NCI-H1436 (cell line): Measurements from ENCODE around the gene KAT2B.
"Not testable (repeated sequence)": the region's sequence is repeated elsewhere in the genome, so short reads cannot be mapped to it uniquely, and the experiment has no call there.

Experiments
- DNase-seq: peaks from one replicate; lab custom pipeline; 2025; lab: John Stamatoyannopoulos, UW

Gene KAT2B

DNA sequence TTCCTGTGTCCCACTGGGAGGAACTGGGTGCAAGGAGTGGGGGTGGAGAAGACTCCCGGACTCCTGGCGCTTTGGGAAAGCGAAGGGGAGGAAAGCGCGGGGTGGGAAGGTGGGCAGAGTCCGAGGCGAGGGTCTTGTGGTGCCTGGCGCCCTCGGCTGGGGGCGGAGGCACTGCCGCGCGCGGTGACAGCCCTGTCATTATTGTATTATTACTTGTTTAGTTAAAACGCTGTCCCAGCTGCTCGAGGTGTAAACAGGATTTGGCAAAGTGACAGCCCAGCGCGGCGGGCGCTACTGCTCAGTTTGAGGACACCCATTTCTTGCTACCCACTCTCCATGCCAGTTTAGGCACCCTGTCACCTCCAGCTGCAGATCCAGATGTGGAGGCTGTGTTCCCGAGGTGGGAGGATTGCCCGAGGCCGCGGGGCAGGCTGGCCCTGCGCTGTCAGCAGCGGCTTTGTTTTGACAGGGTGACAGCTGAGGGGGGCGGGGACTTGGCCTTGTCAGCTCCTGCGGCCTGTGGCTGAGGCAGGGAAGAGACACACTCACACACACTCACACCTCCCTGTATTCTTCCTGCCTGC, 1.0 kb downstream of the KAT2B start:
- no peak for DNase-seq

DNA sequence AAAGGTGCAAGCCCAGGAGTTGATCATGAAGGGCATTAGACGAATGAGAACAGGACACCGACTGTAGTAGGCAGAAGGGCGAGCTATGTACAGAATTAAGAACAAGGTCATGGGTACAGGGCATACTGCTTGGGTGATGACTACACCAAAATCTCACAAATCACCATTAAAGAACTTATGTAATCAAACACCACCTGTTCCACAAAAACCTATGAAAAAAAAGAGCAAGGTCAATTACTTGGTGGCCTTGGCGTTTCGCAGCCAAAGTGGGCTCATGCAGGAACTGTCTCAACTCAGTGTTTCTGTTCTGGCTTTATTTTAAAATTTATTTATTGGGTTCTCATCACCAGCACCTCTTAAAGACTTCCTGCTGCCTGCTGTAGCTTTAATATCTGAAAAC, 2.1 kb downstream of the KAT2B start:
- DNase-seq = no peak

DNA sequence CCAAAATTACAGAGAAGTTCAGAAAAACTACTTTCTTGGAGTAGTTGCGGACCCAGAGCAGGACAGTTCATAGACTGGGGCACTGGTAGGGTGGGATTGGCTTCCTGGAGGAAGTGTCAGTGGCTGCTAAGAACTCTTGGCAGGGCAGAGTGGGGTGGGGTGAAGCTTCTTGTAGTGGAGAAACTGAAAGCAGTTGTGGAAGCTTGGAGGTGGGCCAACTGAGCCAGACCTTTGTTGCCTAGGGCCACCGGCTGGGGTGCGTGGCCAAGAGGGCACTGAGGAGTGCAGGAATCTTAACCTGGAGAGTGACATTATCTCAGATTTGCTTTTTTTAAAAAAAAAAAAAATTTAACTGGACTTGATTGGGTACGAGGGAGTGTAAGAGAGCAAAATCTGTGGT, 3.1 kb downstream of the KAT2B start:
- no peak for DNase-seq

DNA sequence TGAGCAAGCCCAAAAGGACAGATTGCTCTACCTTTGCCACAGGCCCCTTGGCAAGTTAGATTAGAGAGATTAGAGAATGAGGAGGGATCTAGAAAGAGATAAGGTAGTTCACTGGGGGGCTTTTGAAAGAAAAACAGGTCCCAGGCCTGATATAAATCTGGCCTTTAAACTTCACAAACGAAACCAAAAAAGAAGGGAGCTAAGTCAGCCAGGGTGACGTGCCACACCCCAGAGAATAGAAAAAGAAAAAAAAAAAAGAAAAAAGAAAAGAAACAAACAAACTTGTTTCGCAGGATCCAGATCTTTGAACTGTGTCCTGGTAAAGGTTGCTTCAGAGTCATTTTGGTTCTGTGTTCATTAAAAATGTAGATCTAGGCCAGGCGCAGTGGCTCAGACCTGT, 3.6 kb downstream of the KAT2B start:
- DNase-seq = no peak

DNA sequence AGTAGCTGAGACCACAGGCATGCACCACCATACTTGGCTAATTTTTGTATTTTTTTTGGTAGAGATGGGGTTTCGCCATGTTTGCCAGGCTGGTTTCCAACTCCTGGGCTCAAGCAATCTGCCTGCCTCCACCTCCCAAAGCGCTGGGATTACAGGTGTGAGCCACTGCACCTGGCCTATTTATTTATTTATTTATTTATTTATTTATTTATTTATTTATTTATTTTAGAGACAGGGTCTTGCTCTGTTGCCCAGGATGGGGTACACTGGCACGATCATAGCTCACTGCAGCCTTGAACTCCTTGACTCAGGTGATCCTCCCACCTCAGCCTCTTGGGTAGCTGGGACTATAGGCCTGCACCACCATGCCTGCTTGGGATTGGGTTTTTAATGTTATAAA, 4.9 kb downstream of the KAT2B start:
- not testable (repeated sequence) for DNase-seq

DNA sequence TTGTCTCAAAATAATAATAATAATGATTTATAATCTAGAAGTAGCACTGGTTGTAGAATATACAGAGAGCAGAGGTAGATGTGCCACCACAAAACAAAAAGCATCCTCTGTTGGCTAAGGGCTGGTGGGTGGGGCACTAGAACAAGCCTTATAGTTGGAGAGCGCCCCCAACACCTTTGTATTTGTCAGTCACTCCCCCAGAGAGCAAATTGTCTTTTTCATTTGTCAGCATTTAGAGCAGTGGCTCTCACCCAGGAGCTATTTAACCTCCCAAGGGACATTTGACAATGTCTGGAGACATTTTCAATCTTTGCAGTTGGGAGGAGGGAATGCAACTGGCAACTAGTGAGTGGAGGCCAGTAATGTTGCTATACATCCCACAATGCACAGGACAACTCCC, 6.3 kb downstream of the KAT2B start:
- DNase-seq = peak; percentile 5

DNA sequence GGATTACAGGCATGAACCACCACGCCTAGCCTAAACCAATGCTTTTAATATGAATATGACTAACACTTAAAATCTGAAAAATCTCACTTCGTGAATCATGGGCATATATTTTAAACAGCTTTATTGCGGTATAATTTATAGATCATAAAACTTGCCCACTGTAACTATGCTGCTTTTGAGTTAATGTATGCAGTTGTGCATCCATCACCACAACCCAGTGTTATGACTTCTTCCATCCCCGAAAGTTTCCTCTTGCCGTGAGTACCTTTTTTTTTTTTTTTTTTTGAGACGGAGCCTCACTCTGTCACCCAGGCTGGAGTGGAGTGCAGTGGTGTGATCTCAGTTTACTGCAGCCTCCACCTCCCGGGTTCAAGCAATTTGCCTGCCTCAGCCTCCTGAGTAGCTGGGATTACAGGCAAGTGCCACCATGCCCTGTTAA, 7.1 kb downstream of the KAT2B start:
- DNase-seq = no peak

DNA sequence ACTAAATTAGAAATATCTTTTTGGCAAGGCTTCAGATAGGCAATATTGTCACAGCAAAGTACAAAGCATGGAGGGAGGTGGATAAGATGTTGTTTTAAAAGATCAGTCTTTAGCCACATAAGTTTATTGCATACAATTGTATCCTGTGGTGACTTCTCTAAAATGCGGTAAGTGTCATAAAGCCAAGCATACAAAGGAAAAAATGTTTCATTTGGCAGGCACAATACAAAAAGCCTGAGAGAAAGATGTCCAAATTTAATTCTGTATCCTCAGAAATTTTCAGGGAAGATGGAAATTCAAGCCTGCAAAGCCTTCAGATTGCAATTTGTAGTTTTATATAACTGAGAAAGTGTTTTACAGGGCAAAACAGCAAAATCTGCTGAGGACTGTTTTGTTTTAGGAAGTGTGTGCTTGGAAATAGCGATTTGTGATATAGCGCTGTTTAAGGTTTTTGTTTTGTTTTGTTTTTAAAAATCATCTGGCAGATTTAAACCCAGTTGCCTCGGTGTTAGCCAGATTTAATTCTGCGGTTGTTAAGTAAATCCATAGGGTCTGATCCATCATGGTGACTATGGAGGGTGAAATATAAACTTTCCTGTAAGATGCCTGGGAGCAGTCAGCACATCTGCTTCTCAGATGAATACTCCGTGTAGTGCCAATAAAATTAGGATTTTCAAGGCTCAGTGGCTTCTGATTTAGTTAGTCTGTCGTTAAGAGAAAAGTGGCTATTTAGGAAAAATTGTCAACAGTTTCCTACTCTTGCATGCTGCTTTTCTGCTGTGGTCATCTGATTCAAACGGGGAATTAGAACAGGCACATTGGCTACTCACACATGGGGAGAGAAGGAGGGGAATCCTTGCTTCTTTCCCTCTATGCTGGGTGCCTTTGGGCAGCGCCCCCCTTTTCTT, 8.0 kb downstream of the KAT2B start:
- DNase-seq = no peak

DNA sequence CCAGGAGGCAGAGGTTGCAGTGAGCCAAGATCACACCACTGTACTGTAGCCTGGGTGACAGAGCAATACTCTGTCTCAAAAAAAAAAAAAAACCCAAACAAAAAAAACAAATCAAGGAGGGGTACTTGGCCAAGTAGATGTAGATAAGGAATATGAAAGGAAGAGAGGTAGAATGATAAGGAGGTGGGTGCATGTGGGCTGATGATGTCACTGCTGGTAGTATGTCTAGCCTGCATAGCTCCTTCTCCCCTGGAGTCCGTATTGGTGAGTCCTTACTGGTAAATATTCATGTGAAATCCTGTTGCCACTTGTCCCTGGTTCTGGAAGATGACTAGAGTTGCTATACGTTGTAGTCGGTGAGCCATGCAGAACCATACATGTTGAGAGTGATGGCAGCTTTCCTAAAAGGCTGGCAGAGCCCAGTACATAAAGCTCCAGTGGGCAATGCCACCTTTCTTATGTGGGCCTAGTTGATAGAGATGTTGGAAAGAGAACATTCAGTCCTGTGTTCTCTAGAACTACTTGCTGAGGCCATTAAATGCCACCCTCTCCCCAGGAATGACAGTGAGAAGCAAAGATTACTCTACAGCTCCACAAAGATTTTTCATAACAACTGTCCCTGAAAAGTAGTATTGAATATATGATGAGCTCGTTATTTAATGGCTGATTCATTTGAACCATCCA, 11.0 kb downstream of the KAT2B start:
- no peak for DNase-seq

DNA sequence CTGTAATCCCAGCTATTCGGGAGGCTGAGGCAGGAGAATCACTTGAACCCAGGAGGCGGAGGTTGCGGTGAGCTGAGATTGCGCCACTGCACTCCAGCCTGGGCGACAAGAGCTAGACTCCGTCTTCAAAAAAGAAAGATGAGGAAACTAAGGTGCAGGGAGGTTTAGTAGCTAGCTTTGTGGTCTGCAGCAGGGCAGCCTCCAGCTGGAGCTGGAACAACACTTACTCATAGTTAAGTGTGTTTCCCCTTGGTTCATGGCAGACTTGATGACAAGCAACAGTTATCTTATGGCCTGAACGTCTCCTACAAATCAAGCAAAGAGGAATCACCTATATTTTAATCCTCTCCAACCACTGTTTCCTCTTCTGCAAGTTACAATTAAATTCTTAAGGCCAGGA, 12.6 kb downstream of the KAT2B start:
- DNase-seq = no peak

DNA sequence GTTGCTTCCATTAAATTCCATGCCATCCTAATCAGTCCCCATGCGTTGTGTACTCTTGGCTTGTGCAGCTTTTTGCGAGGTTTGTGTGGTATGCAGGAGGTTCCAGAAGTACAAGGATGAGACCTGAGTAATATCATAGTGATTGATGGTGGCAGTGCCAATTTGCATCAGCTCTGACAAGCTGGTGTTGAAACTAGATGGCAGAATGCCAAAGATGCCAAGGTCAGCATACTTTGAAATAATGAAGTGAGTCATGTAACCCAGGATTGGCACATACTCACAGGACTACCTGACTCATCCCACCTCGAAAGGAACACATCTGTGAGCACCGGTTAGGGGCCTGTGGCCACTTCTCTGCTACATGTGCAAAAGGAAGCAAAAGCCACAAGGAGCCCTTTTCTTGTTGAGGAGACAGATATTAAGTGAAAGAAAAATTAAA, 14.3 kb downstream of the KAT2B start:
- no peak for DNase-seq

DNA sequence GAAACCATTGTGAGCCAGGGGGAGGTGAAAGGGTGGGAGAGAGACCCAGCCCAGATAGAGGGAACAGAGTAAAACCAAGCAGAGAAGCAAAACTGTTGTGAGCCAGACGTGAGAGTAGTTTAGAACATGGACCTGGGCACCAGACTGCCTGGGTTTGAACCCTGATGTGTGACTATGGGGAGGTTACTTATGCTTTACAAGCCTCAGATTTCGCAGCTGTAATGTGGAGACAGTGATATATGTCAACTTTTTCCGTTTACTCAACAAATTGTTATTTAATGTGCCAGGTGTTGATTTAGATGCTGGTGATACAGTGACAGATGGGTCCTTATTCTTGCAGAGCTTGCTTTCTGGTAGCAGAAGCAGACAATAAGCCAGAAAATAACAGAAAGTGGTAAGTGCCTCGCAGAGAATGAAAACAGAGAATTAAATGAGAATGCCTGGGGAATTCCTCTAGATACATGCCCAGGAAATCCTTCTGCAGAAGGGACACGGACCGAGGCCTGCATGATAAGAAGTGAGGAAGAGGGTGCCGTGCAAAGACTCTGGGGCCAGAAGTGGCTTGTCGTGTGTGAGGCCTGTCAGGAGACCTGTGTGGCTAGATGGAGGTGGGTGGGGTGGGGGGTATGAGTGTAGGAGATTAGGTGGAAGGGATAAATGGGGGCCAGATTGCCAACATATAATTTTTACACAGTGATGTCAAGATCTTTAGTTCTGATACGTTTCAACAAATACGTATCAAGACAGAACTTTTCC, 15.0 kb downstream of the KAT2B start:
- DNase-seq = no peak

DNA sequence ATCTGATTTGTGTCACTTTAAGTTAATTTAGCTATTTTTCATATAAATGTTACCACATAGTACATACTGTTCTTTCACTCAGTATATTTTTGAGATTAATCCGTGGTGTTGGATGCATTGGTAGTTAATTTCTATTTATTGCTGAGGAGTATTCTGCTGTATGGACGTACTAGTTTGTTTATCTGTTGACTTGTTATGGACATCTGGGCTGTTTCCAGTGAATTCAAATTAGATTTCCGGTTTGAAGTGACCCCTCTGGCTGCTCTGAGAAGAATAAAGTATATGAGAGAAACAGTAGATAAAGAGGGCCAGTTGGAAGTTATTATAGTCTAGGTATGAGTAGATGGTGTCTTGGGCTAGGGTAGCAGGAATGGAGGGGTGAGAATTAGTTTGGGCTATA, 15.6 kb downstream of the KAT2B start:
- DNase-seq = no peak

DNA sequence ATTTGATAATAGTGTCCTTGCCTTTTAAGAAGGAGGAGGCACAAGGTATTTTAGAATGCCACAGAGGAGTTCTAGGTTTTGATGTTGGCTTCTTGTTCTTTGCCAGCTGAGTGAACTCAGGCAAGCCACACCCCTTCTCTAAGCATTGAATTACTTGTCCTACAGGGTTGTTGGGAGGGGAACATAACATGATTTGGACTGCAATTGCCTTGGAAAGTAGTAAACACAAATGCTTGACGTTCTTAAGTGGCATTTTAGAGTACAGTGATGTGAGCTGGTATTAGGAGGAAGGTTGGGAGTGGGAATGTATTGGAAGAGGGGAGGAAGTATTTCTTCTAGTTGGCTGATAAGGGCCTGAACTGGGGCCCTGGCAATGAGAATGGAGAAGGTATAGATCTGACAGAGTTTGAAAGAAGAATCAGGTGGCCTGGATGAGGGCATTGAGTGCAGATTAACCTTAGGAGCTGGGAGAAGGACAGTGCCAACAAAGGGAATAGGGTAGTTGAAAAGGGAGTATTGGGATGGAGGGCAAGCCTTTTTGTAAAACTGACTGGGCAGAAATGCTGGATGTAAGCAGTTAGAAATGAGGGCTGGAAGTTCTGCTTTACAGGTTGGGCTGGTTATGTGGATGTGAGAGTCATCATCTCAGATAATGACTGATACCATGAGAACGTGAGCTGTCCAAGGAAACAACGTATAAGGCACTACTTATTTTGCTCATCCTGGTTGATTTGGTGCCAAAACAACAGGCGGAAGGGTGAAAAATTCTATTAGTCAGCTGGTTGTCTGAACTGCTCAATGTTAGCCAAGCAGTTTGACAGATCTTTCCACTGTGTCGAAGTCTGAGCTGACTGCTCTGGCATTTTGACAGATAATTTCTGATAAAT, 16.7 kb downstream of the KAT2B start:
- no peak for DNase-seq

DNA sequence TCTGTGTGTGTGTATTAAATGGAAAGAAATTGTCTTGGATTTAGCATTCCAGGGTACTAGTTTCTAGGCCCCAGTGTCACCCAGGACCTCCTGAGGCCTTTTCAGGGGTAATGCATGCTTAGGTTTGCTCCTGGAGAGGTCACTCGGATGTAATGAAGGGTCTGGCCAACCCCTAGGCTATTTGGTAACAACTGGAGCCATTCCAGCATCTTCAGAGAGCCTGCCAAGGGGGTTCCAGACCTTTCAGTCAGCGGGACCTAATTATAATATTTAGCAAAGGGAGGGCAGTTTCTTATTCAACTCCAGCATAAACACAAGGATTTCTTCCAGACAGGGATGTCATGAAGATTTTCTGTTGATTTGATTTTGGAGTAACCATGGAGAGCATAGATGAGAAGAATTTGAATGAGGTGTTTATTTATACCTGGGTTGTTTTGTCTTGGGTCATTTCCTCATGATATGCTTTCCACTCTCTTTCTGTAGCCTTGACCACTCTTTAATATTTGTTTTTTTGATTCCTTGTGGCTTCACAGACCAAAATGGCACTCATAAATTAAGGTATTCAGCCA, 17.4 kb downstream of the KAT2B start:
- DNase-seq = no peak

DNA sequence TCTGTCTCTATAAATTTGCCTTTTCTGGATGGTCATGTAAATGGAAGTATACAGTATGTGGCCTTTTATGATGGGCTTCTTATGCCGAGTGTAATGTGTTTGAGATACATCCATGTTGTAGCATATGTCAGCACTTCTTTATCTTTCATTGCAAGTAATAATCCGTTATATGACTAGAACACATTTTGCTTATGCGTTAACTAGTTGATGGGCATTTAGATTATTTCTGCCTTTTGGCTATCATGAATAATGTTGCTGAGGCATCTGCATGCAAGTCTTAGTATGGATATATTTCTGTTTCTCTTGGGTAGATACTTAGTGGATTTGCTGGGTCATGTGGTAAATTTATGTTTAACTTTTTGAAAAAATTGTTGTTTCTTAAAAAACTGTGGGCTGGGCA, 19.7 kb downstream of the KAT2B start:
- no peak for DNase-seq

DNA sequence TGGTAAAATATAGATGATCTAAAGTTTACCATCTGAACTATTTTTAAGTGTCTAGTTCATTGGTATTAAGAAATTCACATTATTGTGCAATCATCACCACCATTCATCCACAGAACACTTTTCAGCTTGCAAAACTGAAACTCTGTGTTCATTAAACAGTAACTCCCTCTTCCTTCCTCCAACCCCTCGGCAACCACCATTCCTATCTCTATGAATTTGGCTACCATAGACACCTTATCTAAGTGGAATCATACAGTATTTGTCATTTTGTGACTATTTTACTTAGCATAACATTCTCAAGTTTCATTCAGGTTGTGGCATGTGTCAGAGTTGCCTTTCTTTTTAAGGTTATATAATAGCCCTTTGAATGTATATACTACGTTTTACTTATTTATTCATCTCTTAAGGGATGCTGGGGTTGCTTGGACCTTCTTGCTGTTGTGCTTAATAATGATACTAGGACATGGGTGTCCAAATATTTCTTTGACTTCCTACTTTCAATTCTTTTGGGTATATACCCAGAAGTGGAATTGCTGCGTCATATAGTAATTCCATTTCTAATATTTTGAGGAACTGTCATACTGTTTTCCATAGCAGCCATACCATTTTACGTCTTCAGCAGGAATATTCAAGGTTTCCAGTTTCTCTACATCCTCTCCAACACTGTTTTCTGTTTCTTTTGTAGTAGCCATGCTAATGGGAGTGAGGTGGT, 20.9 kb downstream of the KAT2B start:
- DNase-seq = no peak

DNA sequence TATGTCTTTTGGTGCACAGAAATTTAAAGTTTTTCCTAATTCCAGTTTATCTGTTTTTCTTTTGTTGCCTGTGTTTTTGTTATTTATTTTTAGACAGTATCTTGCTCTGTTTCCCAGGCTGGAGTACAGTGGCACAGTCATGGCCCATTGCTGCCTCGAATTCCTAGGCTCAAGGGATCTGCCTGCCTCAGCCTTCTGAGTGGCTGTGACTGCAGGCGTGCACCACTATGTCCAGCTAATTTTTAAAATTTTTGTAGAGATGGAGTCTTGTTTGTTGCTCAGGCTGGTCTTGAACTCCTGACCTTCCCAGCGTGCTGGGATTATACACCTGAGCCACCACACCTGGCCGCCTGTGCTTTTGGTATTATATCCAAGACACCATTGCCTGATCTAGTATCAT, 22.8 kb downstream of the KAT2B start:
- DNase-seq = no peak

DNA sequence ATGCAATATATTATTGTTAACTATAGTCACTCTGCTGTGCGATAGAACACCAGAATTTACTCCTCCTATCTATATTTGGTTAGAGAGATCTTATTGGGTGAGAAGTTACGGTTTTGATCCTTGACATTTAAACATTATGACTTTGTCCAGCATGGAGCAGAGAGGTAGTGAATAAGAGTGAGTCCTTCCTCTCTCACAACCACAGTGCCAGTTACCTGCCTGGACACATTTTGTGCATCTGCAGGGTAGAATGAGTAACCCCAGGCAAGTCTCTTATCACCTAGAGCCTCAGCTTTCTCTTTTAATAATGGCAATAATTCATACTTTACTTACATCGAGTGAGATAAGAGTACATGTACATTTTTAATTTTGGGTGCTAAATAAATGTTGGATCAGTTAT, 24.1 kb downstream of the KAT2B start:
- DNase-seq = no peak
